Measurements from ENCODE around the gene EIF4H.

DNA sequence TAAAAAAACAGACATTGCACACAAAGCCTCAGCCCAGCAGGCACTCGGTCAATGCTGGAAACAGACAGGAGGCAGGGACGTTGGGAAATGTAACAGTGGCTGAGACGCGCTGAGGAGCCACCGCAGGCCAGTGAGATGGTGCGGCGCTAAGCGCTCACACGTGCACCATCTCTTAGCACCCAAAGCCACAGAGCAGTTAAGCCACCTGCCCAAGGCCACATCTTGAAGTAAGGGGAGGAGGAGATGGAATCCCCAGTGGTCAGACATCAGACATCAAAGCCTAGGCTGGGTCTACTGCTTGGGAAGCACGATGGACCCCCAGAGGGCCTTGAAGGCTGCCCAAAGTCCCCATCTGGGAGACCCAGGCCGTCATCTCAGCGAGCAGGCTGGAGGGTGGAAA lies 51.2 kb downstream of the EIF4H start:
- TF ChIP-seq, protein P1, sequence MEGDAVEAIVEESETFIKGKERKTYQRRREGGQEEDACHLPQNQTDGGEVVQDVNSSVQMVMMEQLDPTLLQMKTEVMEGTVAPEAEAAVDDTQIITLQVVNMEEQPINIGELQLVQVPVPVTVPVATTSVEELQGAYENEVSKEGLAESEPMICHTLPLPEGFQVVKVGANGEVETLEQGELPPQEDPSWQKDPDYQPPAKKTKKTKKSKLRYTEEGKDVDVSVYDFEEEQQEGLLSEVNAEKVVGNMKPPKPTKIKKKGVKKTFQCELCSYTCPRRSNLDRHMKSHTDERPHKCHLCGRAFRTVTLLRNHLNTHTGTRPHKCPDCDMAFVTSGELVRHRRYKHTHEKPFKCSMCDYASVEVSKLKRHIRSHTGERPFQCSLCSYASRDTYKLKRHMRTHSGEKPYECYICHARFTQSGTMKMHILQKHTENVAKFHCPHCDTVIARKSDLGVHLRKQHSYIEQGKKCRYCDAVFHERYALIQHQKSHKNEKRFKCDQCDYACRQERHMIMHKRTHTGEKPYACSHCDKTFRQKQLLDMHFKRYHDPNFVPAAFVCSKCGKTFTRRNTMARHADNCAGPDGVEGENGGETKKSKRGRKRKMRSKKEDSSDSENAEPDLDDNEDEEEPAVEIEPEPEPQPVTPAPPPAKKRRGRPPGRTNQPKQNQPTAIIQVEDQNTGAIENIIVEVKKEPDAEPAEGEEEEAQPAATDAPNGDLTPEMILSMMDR (IDR thresholded peaks at IDR 0.05): no peak
- no peak for TF ChIP-seq POLR2AphosphoS5 (IDR thresholded peaks at IDR 0.05; ENCODE audit: low read depth, low read length)
- TF ChIP-seq, protein P2, sequence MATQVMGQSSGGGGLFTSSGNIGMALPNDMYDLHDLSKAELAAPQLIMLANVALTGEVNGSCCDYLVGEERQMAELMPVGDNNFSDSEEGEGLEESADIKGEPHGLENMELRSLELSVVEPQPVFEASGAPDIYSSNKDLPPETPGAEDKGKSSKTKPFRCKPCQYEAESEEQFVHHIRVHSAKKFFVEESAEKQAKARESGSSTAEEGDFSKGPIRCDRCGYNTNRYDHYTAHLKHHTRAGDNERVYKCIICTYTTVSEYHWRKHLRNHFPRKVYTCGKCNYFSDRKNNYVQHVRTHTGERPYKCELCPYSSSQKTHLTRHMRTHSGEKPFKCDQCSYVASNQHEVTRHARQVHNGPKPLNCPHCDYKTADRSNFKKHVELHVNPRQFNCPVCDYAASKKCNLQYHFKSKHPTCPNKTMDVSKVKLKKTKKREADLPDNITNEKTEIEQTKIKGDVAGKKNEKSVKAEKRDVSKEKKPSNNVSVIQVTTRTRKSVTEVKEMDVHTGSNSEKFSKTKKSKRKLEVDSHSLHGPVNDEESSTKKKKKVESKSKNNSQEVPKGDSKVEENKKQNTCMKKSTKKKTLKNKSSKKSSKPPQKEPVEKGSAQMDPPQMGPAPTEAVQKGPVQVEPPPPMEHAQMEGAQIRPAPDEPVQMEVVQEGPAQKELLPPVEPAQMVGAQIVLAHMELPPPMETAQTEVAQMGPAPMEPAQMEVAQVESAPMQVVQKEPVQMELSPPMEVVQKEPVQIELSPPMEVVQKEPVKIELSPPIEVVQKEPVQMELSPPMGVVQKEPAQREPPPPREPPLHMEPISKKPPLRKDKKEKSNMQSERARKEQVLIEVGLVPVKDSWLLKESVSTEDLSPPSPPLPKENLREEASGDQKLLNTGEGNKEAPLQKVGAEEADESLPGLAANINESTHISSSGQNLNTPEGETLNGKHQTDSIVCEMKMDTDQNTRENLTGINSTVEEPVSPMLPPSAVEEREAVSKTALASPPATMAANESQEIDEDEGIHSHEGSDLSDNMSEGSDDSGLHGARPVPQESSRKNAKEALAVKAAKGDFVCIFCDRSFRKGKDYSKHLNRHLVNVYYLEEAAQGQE (IDR thresholded peaks at IDR 0.05; ENCODE audit: insufficient read depth in 1 of 2, low read depth in 2 of 2, low read length in 1 of 2): no peak
- no peak for TF ChIP-seq TCF7L2 (IDR thresholded peaks at IDR 0.05; ENCODE audit: low read depth, low read length)

Measured in Panc1 (cell line).